ENCODE measurements around the gene NDUFB1.

Gene NDUFB1

DNA sequence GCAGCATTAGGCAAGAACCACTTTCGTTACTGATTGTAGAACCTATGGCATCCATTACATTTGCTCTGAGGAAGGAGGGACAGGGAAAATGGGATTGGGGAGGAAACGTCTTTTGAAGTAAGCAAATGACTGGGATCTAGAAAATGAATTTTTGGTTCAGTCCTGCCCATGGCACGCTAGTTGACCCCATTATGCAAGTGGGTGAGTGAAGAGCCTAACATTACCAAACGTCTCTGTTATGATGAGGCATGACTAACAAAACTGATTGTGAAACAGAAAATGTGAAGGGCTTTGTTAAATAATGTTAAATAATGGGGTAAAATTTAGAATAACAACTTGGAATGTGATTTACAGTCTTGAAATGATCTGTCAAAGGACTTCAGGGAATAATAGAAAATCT, 39.1 kb upstream of the NDUFB1 start:
- Histone ChIP-seq H3K36me3 (ENCODE audit: control insufficient read depth, low read length) (peaks cover 97% of the 10 kb centered on the region), H3K27ac (ENCODE audit: low read depth, low read length) (no peak overlapping the region)

GRCh38 chr14:92154283-92154942, 32.9 kb upstream of the NDUFB1 start:
- Histone ChIP-seq H3K4me1 (ENCODE audit: control insufficient read depth, low read length) (no peaks in the 10 kb centered on the region), H3K36me3 (ENCODE audit: control insufficient read depth, low read length) (peaks cover 85% of the 10 kb centered on the region), H3K9me3 (ENCODE audit: control insufficient read depth, insufficient read depth, low read length) (no peaks in the 10 kb centered on the region), H3K9me2 (replicated peaks; ENCODE audit: control insufficient read depth, low read length) (no peaks in the 10 kb centered on the region), H3K4me2 (ENCODE audit: low read length) (no peak overlapping the region), H3K4me3 (ENCODE audit: low read length) (no peak overlapping the region), H3F3A (ENCODE audit: control insufficient read depth, insufficient read depth) (no peaks in the 10 kb centered on the region), H4K20me1 (ENCODE audit: control insufficient read depth, insufficient read depth, low read depth, low read length) (no peaks in the 10 kb centered on the region), H3K27me3 (ENCODE audit: control insufficient read depth, low read length) (no peaks in the 10 kb centered on the region), H3K27ac (ENCODE audit: low read depth, low read length) (no peak overlapping the region), H3K79me2 (ENCODE audit: control insufficient read depth, low read length) (no peaks in the 10 kb centered on the region; the same call in 1 of the 2 replicates)
- TF ChIP-seq EZH2phosphoT487 (IDR thresholded peaks at IDR 0.05; ENCODE audit: borderline replicate concordance, low read length), result no peak
- TF ChIP-seq, protein P1, sequence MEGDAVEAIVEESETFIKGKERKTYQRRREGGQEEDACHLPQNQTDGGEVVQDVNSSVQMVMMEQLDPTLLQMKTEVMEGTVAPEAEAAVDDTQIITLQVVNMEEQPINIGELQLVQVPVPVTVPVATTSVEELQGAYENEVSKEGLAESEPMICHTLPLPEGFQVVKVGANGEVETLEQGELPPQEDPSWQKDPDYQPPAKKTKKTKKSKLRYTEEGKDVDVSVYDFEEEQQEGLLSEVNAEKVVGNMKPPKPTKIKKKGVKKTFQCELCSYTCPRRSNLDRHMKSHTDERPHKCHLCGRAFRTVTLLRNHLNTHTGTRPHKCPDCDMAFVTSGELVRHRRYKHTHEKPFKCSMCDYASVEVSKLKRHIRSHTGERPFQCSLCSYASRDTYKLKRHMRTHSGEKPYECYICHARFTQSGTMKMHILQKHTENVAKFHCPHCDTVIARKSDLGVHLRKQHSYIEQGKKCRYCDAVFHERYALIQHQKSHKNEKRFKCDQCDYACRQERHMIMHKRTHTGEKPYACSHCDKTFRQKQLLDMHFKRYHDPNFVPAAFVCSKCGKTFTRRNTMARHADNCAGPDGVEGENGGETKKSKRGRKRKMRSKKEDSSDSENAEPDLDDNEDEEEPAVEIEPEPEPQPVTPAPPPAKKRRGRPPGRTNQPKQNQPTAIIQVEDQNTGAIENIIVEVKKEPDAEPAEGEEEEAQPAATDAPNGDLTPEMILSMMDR (IDR thresholded peaks at IDR 0.05; ENCODE audit: low read depth, low read length, poor library complexity, severe bottlenecking), result no peak

More for the DNA sequence above, 39.1 kb upstream of the NDUFB1 start:
- Histone ChIP-seq H3K9me2 (replicated peaks; ENCODE audit: control insufficient read depth, low read length) (no peaks in the 10 kb centered on the region), H3K9me3 (ENCODE audit: control insufficient read depth, insufficient read depth, low read length) (no peaks in the 10 kb centered on the region), H3K4me3 (ENCODE audit: low read length) (no peak overlapping the region), H3K27me3 (ENCODE audit: control insufficient read depth, low read length) (no peaks in the 10 kb centered on the region), H3K4me1 (ENCODE audit: control insufficient read depth, low read length) (no peaks in the 10 kb centered on the region), H3K79me2 (ENCODE audit: control insufficient read depth, low read length) (no peaks in the 10 kb centered on the region), H3K4me2 (ENCODE audit: low read length) (no peak overlapping the region), H3F3A (ENCODE audit: control insufficient read depth, insufficient read depth) (no peaks in the 10 kb centered on the region; the same call in 1 of the 2 replicates), H4K20me1 (ENCODE audit: control insufficient read depth, insufficient read depth, low read depth, low read length) (no peaks in the 10 kb centered on the region)
- TF ChIP-seq, protein P1 (IDR thresholded peaks at IDR 0.05; ENCODE audit: low read depth, low read length, poor library complexity, severe bottlenecking), result no peak
- TF ChIP-seq EZH2phosphoT487 (IDR thresholded peaks at IDR 0.05; ENCODE audit: borderline replicate concordance, low read length), result no peak

- no peaks in the 10 kb centered on the region for H3K27me3 ChIP-seq (ENCODE audit: control insufficient read depth, low read length)
- H3K9me3 ChIP-seq (ENCODE audit: control insufficient read depth, insufficient read depth, low read length), result no peaks in the 10 kb centered on the region
- no peak overlapping the region for H3K4me2 ChIP-seq (ENCODE audit: low read length)
- no peaks in the 10 kb centered on the region for H4K20me1 ChIP-seq (ENCODE audit: control insufficient read depth, insufficient read depth, low read depth, low read length)
- peaks cover 83% of the 10 kb centered on the region for H3K36me3 ChIP-seq (ENCODE audit: control insufficient read depth, low read length)
- no peak overlapping the region for H3K27ac ChIP-seq (ENCODE audit: low read depth, low read length)
- no peaks in the 10 kb centered on the region for H3K9me2 ChIP-seq (replicated peaks; ENCODE audit: control insufficient read depth, low read length)
- H3K79me2 ChIP-seq (ENCODE audit: control insufficient read depth, low read length), result no peaks in the 10 kb centered on the region; the same call in 1 of the 2 replicates
- H3K4me3 ChIP-seq (ENCODE audit: low read length), result no peak overlapping the region
- H3F3A ChIP-seq (ENCODE audit: control insufficient read depth, insufficient read depth), result no peaks in the 10 kb centered on the region
- H3K4me1 ChIP-seq (ENCODE audit: control insufficient read depth, low read length), result no peaks in the 10 kb centered on the region
- TF ChIP-seq, protein P1 (IDR thresholded peaks at IDR 0.05; ENCODE audit: low read depth, low read length, poor library complexity, severe bottlenecking), result no peak
- TF ChIP-seq EZH2phosphoT487 (IDR thresholded peaks at IDR 0.05; ENCODE audit: borderline replicate concordance, low read length), result no peak
Measured at GRCh38 chr14:92153581-92153980, 32.1 kb upstream of the NDUFB1 start.
